ENCODE results near the gene GATA2.

DNA sequence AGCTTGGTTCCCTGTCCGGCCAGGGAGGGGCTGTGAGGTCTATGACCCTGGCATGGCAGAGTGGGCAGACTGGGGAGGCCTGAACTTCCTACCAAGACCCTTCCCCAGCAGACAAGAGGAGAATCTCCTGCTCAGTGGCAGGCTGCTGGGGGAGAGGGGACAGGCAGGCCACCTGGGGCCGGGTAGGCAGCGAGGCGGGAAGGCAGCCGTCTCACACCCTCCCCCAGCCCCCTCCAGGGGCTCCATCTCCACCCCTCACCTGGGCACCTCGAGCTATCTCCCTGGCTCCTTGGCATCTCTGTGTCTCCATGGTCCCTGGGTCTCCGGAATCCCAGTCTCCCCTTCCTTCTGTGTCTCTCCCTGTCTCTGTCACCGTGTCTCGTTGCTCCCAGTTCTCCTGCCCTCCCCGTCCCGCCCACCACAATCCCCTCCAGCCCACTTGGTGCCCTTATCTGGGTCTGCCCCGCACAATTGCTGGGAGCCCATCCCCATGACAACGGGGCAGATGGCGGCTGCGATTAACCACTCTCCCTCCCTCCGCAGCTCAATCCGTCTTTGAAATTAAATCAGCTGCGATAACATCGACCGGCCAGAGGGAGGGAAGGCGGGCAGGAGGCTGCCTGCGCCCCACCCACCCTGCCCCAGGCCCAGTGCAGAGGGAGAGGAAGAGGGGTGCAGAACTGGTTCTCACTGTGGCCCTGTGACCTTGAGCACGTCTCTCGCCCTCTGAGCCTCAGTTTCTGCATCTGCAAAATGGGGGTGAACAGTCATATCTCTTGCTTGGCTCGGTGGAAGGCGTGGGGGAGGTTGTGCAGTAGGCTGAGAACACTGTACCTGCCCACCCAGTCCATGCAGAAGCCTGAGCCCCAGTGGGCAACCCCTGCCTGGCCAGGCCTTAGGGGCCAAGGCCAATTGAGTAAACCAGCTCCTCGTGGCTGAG lies 36.0 kb downstream of the GATA2 start:
- TF ChIP-seq, protein P1, sequence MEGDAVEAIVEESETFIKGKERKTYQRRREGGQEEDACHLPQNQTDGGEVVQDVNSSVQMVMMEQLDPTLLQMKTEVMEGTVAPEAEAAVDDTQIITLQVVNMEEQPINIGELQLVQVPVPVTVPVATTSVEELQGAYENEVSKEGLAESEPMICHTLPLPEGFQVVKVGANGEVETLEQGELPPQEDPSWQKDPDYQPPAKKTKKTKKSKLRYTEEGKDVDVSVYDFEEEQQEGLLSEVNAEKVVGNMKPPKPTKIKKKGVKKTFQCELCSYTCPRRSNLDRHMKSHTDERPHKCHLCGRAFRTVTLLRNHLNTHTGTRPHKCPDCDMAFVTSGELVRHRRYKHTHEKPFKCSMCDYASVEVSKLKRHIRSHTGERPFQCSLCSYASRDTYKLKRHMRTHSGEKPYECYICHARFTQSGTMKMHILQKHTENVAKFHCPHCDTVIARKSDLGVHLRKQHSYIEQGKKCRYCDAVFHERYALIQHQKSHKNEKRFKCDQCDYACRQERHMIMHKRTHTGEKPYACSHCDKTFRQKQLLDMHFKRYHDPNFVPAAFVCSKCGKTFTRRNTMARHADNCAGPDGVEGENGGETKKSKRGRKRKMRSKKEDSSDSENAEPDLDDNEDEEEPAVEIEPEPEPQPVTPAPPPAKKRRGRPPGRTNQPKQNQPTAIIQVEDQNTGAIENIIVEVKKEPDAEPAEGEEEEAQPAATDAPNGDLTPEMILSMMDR (conservative IDR thresholded peaks at IDR 0.05; ENCODE audit: low read depth in 2 of 2): no peak
- no peak for TF ChIP-seq JUNB (IDR thresholded peaks at IDR 0.05; ENCODE audit: unreplicated experiment)
- TF ChIP-seq, protein P2, sequence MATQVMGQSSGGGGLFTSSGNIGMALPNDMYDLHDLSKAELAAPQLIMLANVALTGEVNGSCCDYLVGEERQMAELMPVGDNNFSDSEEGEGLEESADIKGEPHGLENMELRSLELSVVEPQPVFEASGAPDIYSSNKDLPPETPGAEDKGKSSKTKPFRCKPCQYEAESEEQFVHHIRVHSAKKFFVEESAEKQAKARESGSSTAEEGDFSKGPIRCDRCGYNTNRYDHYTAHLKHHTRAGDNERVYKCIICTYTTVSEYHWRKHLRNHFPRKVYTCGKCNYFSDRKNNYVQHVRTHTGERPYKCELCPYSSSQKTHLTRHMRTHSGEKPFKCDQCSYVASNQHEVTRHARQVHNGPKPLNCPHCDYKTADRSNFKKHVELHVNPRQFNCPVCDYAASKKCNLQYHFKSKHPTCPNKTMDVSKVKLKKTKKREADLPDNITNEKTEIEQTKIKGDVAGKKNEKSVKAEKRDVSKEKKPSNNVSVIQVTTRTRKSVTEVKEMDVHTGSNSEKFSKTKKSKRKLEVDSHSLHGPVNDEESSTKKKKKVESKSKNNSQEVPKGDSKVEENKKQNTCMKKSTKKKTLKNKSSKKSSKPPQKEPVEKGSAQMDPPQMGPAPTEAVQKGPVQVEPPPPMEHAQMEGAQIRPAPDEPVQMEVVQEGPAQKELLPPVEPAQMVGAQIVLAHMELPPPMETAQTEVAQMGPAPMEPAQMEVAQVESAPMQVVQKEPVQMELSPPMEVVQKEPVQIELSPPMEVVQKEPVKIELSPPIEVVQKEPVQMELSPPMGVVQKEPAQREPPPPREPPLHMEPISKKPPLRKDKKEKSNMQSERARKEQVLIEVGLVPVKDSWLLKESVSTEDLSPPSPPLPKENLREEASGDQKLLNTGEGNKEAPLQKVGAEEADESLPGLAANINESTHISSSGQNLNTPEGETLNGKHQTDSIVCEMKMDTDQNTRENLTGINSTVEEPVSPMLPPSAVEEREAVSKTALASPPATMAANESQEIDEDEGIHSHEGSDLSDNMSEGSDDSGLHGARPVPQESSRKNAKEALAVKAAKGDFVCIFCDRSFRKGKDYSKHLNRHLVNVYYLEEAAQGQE (IDR thresholded peaks at IDR 0.05; ENCODE audit: unreplicated experiment): no peak
- no peak for TF ChIP-seq EZH2phosphoT487 (IDR thresholded peaks at IDR 0.05; ENCODE audit: unreplicated experiment)
- no peak for TF ChIP-seq CREB1 (CRISPR knock-in tag; IDR thresholded peaks at IDR 0.05; ENCODE audit: low read depth)
- TF ChIP-seq EZH2 (IDR thresholded peaks at IDR 0.05; ENCODE audit: low read depth, unreplicated experiment): no peak
- TF ChIP-seq POLR2AphosphoS5 (IDR thresholded peaks at IDR 0.05; ENCODE audit: low read depth): no peak
- TF ChIP-seq STAT1 (IDR thresholded peaks at IDR 0.05; ENCODE audit: unreplicated experiment): no peak
- TF ChIP-seq, protein P3, sequence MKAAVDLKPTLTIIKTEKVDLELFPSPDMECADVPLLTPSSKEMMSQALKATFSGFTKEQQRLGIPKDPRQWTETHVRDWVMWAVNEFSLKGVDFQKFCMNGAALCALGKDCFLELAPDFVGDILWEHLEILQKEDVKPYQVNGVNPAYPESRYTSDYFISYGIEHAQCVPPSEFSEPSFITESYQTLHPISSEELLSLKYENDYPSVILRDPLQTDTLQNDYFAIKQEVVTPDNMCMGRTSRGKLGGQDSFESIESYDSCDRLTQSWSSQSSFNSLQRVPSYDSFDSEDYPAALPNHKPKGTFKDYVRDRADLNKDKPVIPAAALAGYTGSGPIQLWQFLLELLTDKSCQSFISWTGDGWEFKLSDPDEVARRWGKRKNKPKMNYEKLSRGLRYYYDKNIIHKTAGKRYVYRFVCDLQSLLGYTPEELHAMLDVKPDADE (IDR thresholded peaks at IDR 0.05): no peak
- TF ChIP-seq NANOG (IDR thresholded peaks at IDR 0.05; ENCODE audit: borderline replicate concordance): no peak

Data from GM23338 (cell line).